ENCODE results near the gene TMEM61. TPM values are rescaled to one million over a fixed set of nuclear protein-coding genes. Genes with fewer than 3 reads are reported as not detected.
"Not testable (repeated sequence)": the region's sequence is repeated elsewhere in the genome, so short reads cannot be mapped to it uniquely, and the experiment has no call there.

Gene TMEM61
- polyA plus RNA-seq, 1 of the 3 experiments (the other 2 are of a cell fraction), result not detected

GRCh38 chr1:54937469-54937868 lies 43.0 kb upstream of the TMEM61 start:
- Histone ChIP-seq H2AFZ (ENCODE audit: low read depth) (peak overlapping the region; percentile 47; the same call in 1 of the 2 replicates), H3F3A (replicated peaks; ENCODE audit: insufficient read depth) (peaks cover 20% of the 10 kb centered on the region), H3K4me1 (ENCODE audit: control insufficient read depth in 1 of 2, insufficient read depth in 2 of 2, low read depth in 1 of 2, low read length in 1 of 2) (peaks cover 0 to 32% of the 10 kb centered on the region in 2 experiments; a peak in 3 of 4 replicates), H3K9me2 (no peaks in the 10 kb centered on the region), H3K36me3 (replicated peaks in 1 of 2; ENCODE audit: control insufficient read depth in 1 of 2, insufficient read depth in 2 of 2, low read length in 1 of 2) (no peaks in the 10 kb centered on the region), H3K79me2 (ENCODE audit: insufficient read depth) (no peaks in the 10 kb centered on the region), H3K4me3 (ENCODE audit: low read depth in 2 of 2, low read length in 1 of 2) (no peak overlapping the region), H3K27ac (ENCODE audit: low read depth in 2 of 2, low read length in 1 of 2) (0 out of 4 replicates have a peak overlapping the region, but pooled peaks of 1 of the 2 experiments have one; percentile 9), H4K20me1 (ENCODE audit: insufficient read depth) (no peaks in the 10 kb centered on the region), H3K9ac (no peak overlapping the region), H3K27me3 (ENCODE audit: insufficient read depth) (no peaks in the 10 kb centered on the region), H3K4me2 (no peak overlapping the region), H3K9me3 (no peaks in the 10 kb centered on the region)
- ChIA-PET CTCF (interaction anchor here (0.7 to 1.6 kb wide), 6 partner anchors 10 to 84 kb away, joined by 3 to 17 read pairs (median 4); no protein-coding TSS in a partner anchor), POLR2A (no interaction called here)
- TF ChIP-seq TCF12 (IDR thresholded peaks at IDR 0.05), result 0 out of 2 replicates have a peak, but pooled peaks have one; percentile 12
- TF ChIP-seq PBX3 (IDR thresholded peaks at IDR 0.05), result peak; percentile 51
- TF ChIP-seq JUND (IDR thresholded peaks at IDR 0.05), result 0 out of 2 replicates have a peak, but pooled peaks have one; percentile 5
- no peak for TF ChIP-seq EP300 (IDR thresholded peaks at IDR 0.05; ENCODE audit: borderline replicate concordance in 1 of 2, low read depth in 1 of 2, low read length in 1 of 2)
- TF ChIP-seq TAF1 (IDR thresholded peaks at IDR 0.05; ENCODE audit: borderline replicate concordance, low read depth, low read length), result no peak
- WGBS (ENCODE audit: low lambda C conversion rate), result 22% methylated on average over 1 of the region's 1 CpG
- no peak for DNase-seq

GRCh38 chr1:54938955-54939354 lies 41.5 kb upstream of the TMEM61 start:
- H4K20me1 ChIP-seq (ENCODE audit: insufficient read depth); POLR2A ChIA-PET; DNase-seq; H3K9me2 ChIP-seq; H3K9me3 ChIP-seq; H3K36me3 ChIP-seq (replicated peaks in 1 of 2; ENCODE audit: control insufficient read depth in 1 of 2, insufficient read depth in 2 of 2, low read length in 1 of 2); H3K79me2 ChIP-seq (ENCODE audit: insufficient read depth); H3K4me2 ChIP-seq; H3K27ac ChIP-seq (ENCODE audit: low read depth in 2 of 2, low read length in 1 of 2); H3K9ac ChIP-seq; H3K27me3 ChIP-seq (ENCODE audit: insufficient read depth); H3K4me3 ChIP-seq (ENCODE audit: low read depth in 2 of 2, low read length in 1 of 2): not testable (repeated sequence)
- peak overlapping the region; percentile 43; the same call in 1 of the 2 replicates for H2AFZ ChIP-seq (ENCODE audit: low read depth)
- H3F3A ChIP-seq (replicated peaks; ENCODE audit: insufficient read depth), result peaks cover 20% of the 10 kb centered on the region
- CTCF ChIA-PET, result interaction anchor here (1.2 to 15.1 kb wide), 4 partner anchors 11 to 494 kb away, joined by 3 to 390 read pairs (median 12); no protein-coding TSS in a partner anchor
- peaks cover 0 to 32% of the 10 kb centered on the region in 2 experiments; a peak in 3 of 4 replicates for H3K4me1 ChIP-seq (ENCODE audit: control insufficient read depth in 1 of 2, insufficient read depth in 2 of 2, low read depth in 1 of 2, low read length in 1 of 2)
- WGBS (ENCODE audit: low lambda C conversion rate), result 79% methylated on average over 4 of the region's 4 CpGs

GRCh38 chr1:54940042-54940441 lies 40.4 kb upstream of the TMEM61 start:
- Histone ChIP-seq H3K36me3 (replicated peaks in 1 of 2; ENCODE audit: control insufficient read depth in 1 of 2, insufficient read depth in 2 of 2, low read length in 1 of 2) (no peaks in the 10 kb centered on the region), H2AFZ (ENCODE audit: low read depth) (no peak overlapping the region), H3K27ac (ENCODE audit: low read depth in 2 of 2, low read length in 1 of 2) (peak overlapping the region in 1 of 2 experiments; percentile 21; a peak in 1 of 4 replicates), H3K4me2 (no peak overlapping the region), H3F3A (replicated peaks; ENCODE audit: insufficient read depth) (peaks cover 13% of the 10 kb centered on the region), H3K4me1 (ENCODE audit: control insufficient read depth in 1 of 2, insufficient read depth in 2 of 2, low read depth in 1 of 2, low read length in 1 of 2) (peaks cover 0 to 25% of the 10 kb centered on the region in 2 experiments; a peak in 3 of 4 replicates), H3K4me3 (ENCODE audit: low read depth in 2 of 2, low read length in 1 of 2) (no peak overlapping the region), H3K9ac (no peak overlapping the region), H3K27me3 (ENCODE audit: insufficient read depth) (no peaks in the 10 kb centered on the region), H4K20me1 (ENCODE audit: insufficient read depth) (no peaks in the 10 kb centered on the region), H3K79me2 (ENCODE audit: insufficient read depth) (no peaks in the 10 kb centered on the region), H3K9me2 (no peaks in the 10 kb centered on the region), H3K9me3 (no peaks in the 10 kb centered on the region)
- POLR2A ChIA-PET, result no interaction called here
- no peak for DNase-seq
- CTCF ChIA-PET, result interaction anchor here (1.1 to 15.1 kb wide), 4 partner anchors 10 to 77 kb away, joined by 3 to 390 read pairs (median 12); no protein-coding TSS in a partner anchor
- TF ChIP-seq USF2 (IDR thresholded peaks at IDR 0.05; ENCODE audit: borderline replicate concordance, low read depth, low read length) (no peak), MXI1 (IDR thresholded peaks at IDR 0.05; ENCODE audit: low read depth, low read length) (no peak), GATA2 (CRISPR knock-in tag; IDR thresholded peaks at IDR 0.05) (no peak), USF1 (IDR thresholded peaks at IDR 0.05; ENCODE audit: borderline replicate concordance, low read depth) (peak; percentile 73)

Data from SK-N-SH (cell line).